WTC11 (cell line): ENCODE data around the gene HOXB5. TPM values are rescaled to one million over a fixed set of nuclear protein-coding genes. Genes with fewer than 3 reads are reported as not detected.

Source experiments
- ATAC-seq: fragments of 200-7000 bp; cut with Tn5 transposase; 2 replicates; pipeline ENCODE4 v1.10.0; 2021; ENCODE audit warnings: mild to moderate bottlenecking, moderate library complexity
- CTCF ChIA-PET: fragments of 300-600 bp; sonication (Branson Sonifier 250); formaldehyde crosslinking; loops from one replicate; lab custom pipeline; 2021; ENCODE audit warnings: antibody characterized with exemption; lab: Charles Lee
- POLR2A ChIA-PET: fragments of 350-600 bp; sonication (Branson Sonifier 250); formaldehyde crosslinking; loops from one replicate; lab custom pipeline; 2021; ENCODE audit warnings: antibody characterized with exemption; lab: Charles Lee
- DNase-seq: peaks from one replicate; pipeline ENCODE4 v3.0.0; 2021; ENCODE audit warnings: low spot score
- H3K27ac Mint-ChIP-seq: 2 replicates; pipeline ENCODE4 v1.8.0; 2021; ENCODE audit warnings: mixed read lengths
- H3K27me3 Mint-ChIP-seq: 2 replicates; pipeline ENCODE4 v1.8.0; 2021; ENCODE audit warnings: low read depth, mild to moderate bottlenecking, moderate library complexity, mixed read lengths
- H3K36me3 Mint-ChIP-seq: 2 replicates; pipeline ENCODE4 v1.8.0; 2021; ENCODE audit warnings: mixed read lengths
- H3K4me1 Mint-ChIP-seq: 2 replicates; pipeline ENCODE4 v1.8.0; 2022; ENCODE audit warnings: mixed read lengths
- H3K4me3 Mint-ChIP-seq: 2 replicates; pipeline ENCODE4 v1.8.0; 2021; ENCODE audit warnings: mild to moderate bottlenecking, moderate library complexity, mixed read lengths
- H3K9me3 Mint-ChIP-seq: 2 replicates; pipeline ENCODE4 v1.8.0; 2021; ENCODE audit warnings: mixed read lengths
- CREM ChIP-seq: sonication (generic); formaldehyde crosslinking; IDR thresholded peaks from 2 replicates; pipeline ENCODE4 v1.8.1; 2022; ENCODE audit warnings: mild to moderate bottlenecking, missing genetic modification reagents, moderate library complexity
- EMX1 ChIP-seq: fragments of 250-450 bp; sonication (Bioruptor Pico); IDR thresholded peaks from 2 replicates; pipeline ENCODE4 v1.8.0; 2021; ENCODE audit warnings: mild to moderate bottlenecking
- GRHL2 ChIP-seq: fragments of 250-450 bp; sonication (Bioruptor Pico); IDR thresholded peaks from 2 replicates; pipeline ENCODE4 v1.8.0; 2022; ENCODE audit warnings: mild to moderate bottlenecking, moderate library complexity; ENCODE audit not compliant: insufficient replicate concordance, severe bottlenecking
- HMGA2 ChIP-seq: fragments of 250-450 bp; sonication (Bioruptor Pico); IDR thresholded peaks from 2 replicates; pipeline ENCODE4 v1.4.0; 2021; ENCODE audit warnings: mild to moderate bottlenecking, moderate library complexity
- IRF2 ChIP-seq: sonication (generic); formaldehyde crosslinking; IDR thresholded peaks from 2 replicates; pipeline ENCODE4 v1.8.0; 2022; ENCODE audit warnings: low read depth, missing genetic modification reagents, borderline replicate concordance
- JAZF1 ChIP-seq: fragments of 250-450 bp; sonication (Bioruptor Pico); IDR thresholded peaks from 2 replicates; pipeline ENCODE4 v1.9.0; 2021; ENCODE audit warnings: moderate library complexity, mild to moderate bottlenecking, inconsistent platforms
- JUN ChIP-seq: sonication (generic); formaldehyde crosslinking; IDR thresholded peaks from 2 replicates; pipeline ENCODE4 v1.8.0; 2023; ENCODE audit warnings: mild to moderate bottlenecking, missing genetic modification reagents
- PRRX2 ChIP-seq: fragments of 250-450 bp; sonication (Bioruptor Pico); IDR thresholded peaks from 2 replicates; pipeline ENCODE4 v1.8.0; 2021; ENCODE audit warnings: mild to moderate bottlenecking
- SOX15 ChIP-seq: fragments of 250-450 bp; sonication (Bioruptor Pico); IDR thresholded peaks from 2 replicates; pipeline ENCODE4 v1.9.0; 2021; ENCODE audit warnings: mild to moderate bottlenecking
- ZNF219 ChIP-seq: sonication (generic); formaldehyde crosslinking; IDR thresholded peaks from 2 replicates; pipeline ENCODE4 v1.8.0; 2023; ENCODE audit warnings: missing genetic modification reagents, mild to moderate bottlenecking, borderline replicate concordance
- ZNF423 ChIP-seq: fragments of 250-450 bp; sonication (Bioruptor Pico); IDR thresholded peaks from 2 replicates; pipeline ENCODE4 v2.1.2; 2022; ENCODE audit warnings: mild to moderate bottlenecking, moderate library complexity
- ZNF671 ChIP-seq: fragments of 250-450 bp; sonication (Bioruptor Pico); IDR thresholded peaks from 2 replicates; pipeline ENCODE4 v1.8.0; 2021; ENCODE audit warnings: mild to moderate bottlenecking
- total RNA-seq: library from RNA; stranded (reverse); gene quantifications from 3 replicates; pipeline ENCODE4 v1.2.3, GENCODE V29; 2021
- TF ChIP-seq, protein P1 (sequence below): sonication (generic); formaldehyde crosslinking; IDR thresholded peaks from 2 replicates; pipeline ENCODE4 v1.8.0; 2022; ENCODE audit warnings: mild to moderate bottlenecking, missing genetic modification reagents
- TF ChIP-seq, protein P2 (sequence below): sonication (generic); formaldehyde crosslinking; IDR thresholded peaks from 2 replicates; pipeline ENCODE4 v1.8.0; 2023; ENCODE audit warnings: missing genetic modification reagents
- TF ChIP-seq, protein P3 (sequence below): sonication (generic); formaldehyde crosslinking; IDR thresholded peaks from 2 replicates; pipeline ENCODE4 v1.8.1; 2023; ENCODE audit warnings: mild to moderate bottlenecking, missing genetic modification reagents, borderline replicate concordance
- TF ChIP-seq, protein P4 (sequence below): sonication (generic); formaldehyde crosslinking; IDR thresholded peaks from 2 replicates; pipeline ENCODE4 v1.8.1; 2022; ENCODE audit warnings: low read depth, mild to moderate bottlenecking, moderate library complexity, missing genetic modification reagents, borderline replicate concordance
- TF ChIP-seq, protein P5 (sequence below): fragments of 250-450 bp; sonication (Bioruptor Pico); IDR thresholded peaks from 2 replicates; pipeline ENCODE4 v2.1.2; 2022; ENCODE audit warnings: mild to moderate bottlenecking, moderate library complexity
- TF ChIP-seq, protein P6 (sequence below): sonication (generic); formaldehyde crosslinking; IDR thresholded peaks from 2 replicates; pipeline ENCODE4 v1.8.1; 2023; ENCODE audit warnings: mild to moderate bottlenecking, missing genetic modification reagents, moderate library complexity
- TF ChIP-seq, protein P7 (sequence below): sonication (generic); formaldehyde crosslinking; IDR thresholded peaks from 2 replicates; pipeline ENCODE4 v1.8.0; 2022; ENCODE audit warnings: mild to moderate bottlenecking, missing genetic modification reagents

HOXB5 gene
- total RNA-seq, 1 experiment from 2014 or later, result not detected

DNA sequence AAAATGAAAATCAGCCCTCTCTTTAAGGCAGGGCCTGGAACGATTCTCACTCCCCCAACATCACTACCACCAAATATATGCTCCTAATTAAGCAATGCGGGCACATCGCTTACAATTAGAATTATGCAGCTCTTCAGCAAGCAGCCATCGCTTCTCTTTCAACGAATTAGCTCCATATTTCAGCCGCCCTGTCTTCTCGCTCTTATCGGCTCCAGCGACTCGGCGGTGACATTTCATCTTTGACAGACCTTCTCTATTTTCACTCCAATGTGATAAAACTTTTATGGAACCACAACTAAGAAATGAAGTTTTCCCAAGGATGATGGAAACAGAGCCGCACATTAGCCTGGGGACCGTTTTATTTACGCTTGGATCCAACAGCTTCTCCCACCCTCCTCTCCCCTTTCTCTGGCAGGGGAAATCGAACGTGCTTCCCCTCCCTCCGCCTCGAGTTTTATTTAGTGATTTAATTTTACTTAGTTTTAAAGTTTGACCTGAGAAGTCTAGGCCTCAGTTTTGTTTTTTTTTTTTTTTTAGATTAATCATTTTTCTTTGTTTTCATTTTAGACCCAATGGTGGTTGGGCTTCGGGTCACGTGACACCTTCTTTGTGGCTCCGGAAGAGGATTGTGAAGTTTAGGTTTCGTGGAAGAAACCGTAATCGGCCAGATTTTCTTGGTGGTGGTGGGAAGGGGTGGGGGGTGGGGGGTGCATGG, 45.6 kb downstream of the HOXB5 start:
- no peak for DNase-seq
- no peaks in the 10 kb centered on the region for H3K36me3 Mint-ChIP-seq
- POLR2A ChIA-PET, result no interaction called here

DNA sequence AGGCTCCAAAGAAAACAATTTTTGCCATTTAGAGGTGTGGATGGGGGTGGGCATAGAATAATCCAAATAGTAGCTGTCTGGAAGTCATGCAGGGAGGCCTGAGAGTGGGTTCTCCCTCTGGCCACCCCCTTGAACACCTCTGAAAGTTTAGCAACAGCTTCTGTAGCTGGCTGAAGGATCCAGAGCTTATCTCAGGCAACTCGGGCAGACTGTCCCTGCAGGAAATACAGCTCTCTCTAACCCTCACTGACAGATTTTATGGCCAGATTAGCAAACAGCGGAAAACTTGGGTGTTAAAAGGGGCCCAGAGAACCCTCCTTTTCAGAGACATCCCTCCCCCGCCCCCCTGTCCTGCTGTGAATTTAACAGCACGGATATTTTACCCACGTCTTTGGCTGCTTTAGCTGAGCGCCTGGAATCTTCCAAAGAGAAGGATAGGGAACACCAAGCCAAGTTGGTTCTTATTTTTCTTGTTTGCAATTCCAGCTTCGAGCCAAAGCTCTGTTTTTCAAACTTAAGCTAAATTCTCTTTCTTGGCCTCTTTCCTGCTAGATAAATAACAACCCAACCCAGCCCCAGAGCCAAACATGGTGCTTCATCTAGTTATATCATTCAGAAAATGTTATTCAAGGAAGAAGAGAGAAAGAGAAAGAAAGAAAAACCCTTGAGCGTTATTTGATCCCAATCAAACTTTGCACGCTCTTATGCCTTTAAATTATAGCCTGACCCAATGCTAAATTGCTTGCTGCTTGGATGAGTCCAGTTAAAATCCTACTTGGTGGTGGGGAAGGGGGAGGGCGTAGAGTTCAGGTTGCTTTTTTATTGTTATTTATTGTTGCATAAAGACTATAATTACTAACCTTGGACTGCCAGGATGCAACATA, 46.4 kb downstream of the HOXB5 start:
- H3K27me3 Mint-ChIP-seq, result peaks cover 99% of the 10 kb centered on the region; the same call in 1 of the 2 replicates
- H3K27ac Mint-ChIP-seq, result no peak overlapping the region
- H3K36me3 Mint-ChIP-seq, result no peaks in the 10 kb centered on the region
- no peaks in the 10 kb centered on the region for H3K9me3 Mint-ChIP-seq
- ATAC-seq, result no peak
- peaks cover 74% of the 10 kb centered on the region for H3K4me1 Mint-ChIP-seq
- H3K4me3 Mint-ChIP-seq, result peak overlapping the region; percentile 41
- ChIA-PET CTCF (interaction anchor here (0.6 to 2.3 kb wide), 11 partner anchors 17 to 286 kb away, joined by 3 to 8 read pairs (median 4); no protein-coding TSS in a partner anchor), POLR2A (interaction anchor here (0.5 to 1.0 kb wide), 2 partner anchors 18 to 163 kb away, joined by 3 to 4 read pairs; no protein-coding TSS in a partner anchor)
- TF ChIP-seq, protein P1, sequence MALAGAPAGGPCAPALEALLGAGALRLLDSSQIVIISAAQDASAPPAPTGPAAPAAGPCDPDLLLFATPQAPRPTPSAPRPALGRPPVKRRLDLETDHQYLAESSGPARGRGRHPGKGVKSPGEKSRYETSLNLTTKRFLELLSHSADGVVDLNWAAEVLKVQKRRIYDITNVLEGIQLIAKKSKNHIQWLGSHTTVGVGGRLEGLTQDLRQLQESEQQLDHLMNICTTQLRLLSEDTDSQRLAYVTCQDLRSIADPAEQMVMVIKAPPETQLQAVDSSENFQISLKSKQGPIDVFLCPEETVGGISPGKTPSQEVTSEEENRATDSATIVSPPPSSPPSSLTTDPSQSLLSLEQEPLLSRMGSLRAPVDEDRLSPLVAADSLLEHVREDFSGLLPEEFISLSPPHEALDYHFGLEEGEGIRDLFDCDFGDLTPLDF, result no peak
- TF ChIP-seq, protein P2, sequence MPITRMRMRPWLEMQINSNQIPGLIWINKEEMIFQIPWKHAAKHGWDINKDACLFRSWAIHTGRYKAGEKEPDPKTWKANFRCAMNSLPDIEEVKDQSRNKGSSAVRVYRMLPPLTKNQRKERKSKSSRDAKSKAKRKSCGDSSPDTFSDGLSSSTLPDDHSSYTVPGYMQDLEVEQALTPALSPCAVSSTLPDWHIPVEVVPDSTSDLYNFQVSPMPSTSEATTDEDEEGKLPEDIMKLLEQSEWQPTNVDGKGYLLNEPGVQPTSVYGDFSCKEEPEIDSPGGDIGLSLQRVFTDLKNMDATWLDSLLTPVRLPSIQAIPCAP, result no peak
- TF ChIP-seq HMGA2 (CRISPR knock-in tag) (no peak), JUN (CRISPR knock-in tag) (no peak), JAZF1 (CRISPR knock-in tag) (no peak), ZNF219 (CRISPR knock-in tag) (no peak), ZNF423 (CRISPR knock-in tag) (no peak), IRF2 (CRISPR knock-in tag) (no peak), SOX15 (CRISPR knock-in tag) (no peak), GRHL2 (CRISPR knock-in tag) (no peak), CREM (CRISPR knock-in tag) (no peak), EMX1 (CRISPR knock-in tag) (no peak), ZNF671 (CRISPR knock-in tag) (no peak)
- TF ChIP-seq, protein P3, sequence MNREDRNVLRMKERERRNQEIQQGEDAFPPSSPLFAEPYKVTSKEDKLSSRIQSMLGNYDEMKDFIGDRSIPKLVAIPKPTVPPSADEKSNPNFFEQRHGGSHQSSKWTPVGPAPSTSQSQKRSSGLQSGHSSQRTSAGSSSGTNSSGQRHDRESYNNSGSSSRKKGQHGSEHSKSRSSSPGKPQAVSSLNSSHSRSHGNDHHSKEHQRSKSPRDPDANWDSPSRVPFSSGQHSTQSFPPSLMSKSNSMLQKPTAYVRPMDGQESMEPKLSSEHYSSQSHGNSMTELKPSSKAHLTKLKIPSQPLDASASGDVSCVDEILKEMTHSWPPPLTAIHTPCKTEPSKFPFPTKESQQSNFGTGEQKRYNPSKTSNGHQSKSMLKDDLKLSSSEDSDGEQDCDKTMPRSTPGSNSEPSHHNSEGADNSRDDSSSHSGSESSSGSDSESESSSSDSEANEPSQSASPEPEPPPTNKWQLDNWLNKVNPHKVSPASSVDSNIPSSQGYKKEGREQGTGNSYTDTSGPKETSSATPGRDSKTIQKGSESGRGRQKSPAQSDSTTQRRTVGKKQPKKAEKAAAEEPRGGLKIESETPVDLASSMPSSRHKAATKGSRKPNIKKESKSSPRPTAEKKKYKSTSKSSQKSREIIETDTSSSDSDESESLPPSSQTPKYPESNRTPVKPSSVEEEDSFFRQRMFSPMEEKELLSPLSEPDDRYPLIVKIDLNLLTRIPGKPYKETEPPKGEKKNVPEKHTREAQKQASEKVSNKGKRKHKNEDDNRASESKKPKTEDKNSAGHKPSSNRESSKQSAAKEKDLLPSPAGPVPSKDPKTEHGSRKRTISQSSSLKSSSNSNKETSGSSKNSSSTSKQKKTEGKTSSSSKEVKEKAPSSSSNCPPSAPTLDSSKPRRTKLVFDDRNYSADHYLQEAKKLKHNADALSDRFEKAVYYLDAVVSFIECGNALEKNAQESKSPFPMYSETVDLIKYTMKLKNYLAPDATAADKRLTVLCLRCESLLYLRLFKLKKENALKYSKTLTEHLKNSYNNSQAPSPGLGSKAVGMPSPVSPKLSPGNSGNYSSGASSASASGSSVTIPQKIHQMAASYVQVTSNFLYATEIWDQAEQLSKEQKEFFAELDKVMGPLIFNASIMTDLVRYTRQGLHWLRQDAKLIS (CRISPR knock-in tag), result no peak
- TF ChIP-seq, protein P4, sequence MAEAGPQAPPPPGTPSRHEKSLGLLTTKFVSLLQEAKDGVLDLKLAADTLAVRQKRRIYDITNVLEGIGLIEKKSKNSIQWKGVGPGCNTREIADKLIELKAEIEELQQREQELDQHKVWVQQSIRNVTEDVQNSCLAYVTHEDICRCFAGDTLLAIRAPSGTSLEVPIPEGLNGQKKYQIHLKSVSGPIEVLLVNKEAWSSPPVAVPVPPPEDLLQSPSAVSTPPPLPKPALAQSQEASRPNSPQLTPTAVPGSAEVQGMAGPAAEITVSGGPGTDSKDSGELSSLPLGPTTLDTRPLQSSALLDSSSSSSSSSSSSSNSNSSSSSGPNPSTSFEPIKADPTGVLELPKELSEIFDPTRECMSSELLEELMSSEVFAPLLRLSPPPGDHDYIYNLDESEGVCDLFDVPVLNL (CRISPR knock-in tag), result no peak
- TF ChIP-seq, protein P5, sequence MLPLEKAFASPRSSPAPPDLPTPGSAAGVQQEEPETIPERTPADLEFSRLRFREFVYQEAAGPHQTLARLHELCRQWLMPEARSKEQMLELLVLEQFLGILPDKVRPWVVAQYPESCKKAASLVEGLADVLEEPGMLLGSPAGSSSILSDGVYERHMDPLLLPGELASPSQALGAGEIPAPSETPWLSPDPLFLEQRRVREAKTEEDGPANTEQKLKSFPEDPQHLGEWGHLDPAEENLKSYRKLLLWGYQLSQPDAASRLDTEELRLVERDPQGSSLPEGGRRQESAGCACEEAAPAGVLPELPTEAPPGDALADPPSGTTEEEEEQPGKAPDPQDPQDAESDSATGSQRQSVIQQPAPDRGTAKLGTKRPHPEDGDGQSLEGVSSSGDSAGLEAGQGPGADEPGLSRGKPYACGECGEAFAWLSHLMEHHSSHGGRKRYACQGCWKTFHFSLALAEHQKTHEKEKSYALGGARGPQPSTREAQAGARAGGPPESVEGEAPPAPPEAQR, result no peak
- DNase-seq, result no peak

More for the DNA sequence above, 45.6 kb downstream of the HOXB5 start:
- Mint-ChIP-seq H3K4me3 (peak overlapping the region; percentile 41), H3K27ac (no peak overlapping the region), H3K27me3 (peaks cover 99% of the 10 kb centered on the region; the same call in 1 of the 2 replicates), H3K9me3 (no peaks in the 10 kb centered on the region), H3K4me1 (peaks cover 70% of the 10 kb centered on the region)
- CTCF ChIA-PET, result interaction anchor here (0.9 to 2.3 kb wide), 5 partner anchors 43 to 212 kb away, joined by 3 to 8 read pairs (median 4); no protein-coding TSS in a partner anchor
- no peak for ATAC-seq
- TF ChIP-seq PRRX2 (CRISPR knock-in tag), result no peak
- TF ChIP-seq, protein P6, sequence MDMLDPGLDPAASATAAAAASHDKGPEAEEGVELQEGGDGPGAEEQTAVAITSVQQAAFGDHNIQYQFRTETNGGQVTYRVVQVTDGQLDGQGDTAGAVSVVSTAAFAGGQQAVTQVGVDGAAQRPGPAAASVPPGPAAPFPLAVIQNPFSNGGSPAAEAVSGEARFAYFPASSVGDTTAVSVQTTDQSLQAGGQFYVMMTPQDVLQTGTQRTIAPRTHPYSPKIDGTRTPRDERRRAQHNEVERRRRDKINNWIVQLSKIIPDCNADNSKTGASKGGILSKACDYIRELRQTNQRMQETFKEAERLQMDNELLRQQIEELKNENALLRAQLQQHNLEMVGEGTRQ (CRISPR knock-in tag), result peak; percentile 77
- TF ChIP-seq, protein P7, sequence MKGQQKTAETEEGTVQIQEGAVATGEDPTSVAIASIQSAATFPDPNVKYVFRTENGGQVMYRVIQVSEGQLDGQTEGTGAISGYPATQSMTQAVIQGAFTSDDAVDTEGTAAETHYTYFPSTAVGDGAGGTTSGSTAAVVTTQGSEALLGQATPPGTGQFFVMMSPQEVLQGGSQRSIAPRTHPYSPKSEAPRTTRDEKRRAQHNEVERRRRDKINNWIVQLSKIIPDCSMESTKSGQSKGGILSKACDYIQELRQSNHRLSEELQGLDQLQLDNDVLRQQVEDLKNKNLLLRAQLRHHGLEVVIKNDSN (CRISPR knock-in tag), result peak; percentile 66; the same call in 1 of the 2 replicates
- TF ChIP-seq, all 79 proteins: peak for 2
